Stimulated activated CD8-positive, alpha-beta memory T cell treated with anti-CD3 and anti-CD28 coated beads, Interleukin-12 subunit alpha, Interleukin-12 subunit beta, amount 100 ng/mL, for 24 hours (primary cell): ENCODE data around the gene CDH4.
"Not testable (repeated sequence)": the region's sequence is repeated elsewhere in the genome, so short reads cannot be mapped to it uniquely, and the experiment has no call there.

ENCODE experiments used
- DNase-seq: peaks from one replicate; pipeline ENCODE4 v3.0.0-alpha.2; 2020; ENCODE audit errors: extremely low read depth

Gene CDH4

GRCh38 chr20:61459705-61460104, 207.6 kb downstream of the CDH4 start:
- no peak for DNase-seq

- DNase-seq: no peak
Observed at GRCh38 chr20:61460261-61461052, 208.4 kb downstream of the CDH4 start.

GRCh38 chr20:61461461-61461860, 209.4 kb downstream of the CDH4 start:
- no peak for DNase-seq

- DNase-seq: no peak
Observed at GRCh38 chr20:61464307-61465303, 212.5 kb downstream of the CDH4 start.

- DNase-seq: no peak
Observed at GRCh38 chr20:61475729-61476128, 223.7 kb downstream of the CDH4 start.

GRCh38 chr20:61476956-61477355, 224.9 kb downstream of the CDH4 start:
- no peak for DNase-seq

GRCh38 chr20:61477451-61477861, 225.4 kb downstream of the CDH4 start:
- no peak for DNase-seq

- DNase-seq: no peak
Observed at GRCh38 chr20:61478094-61478493, 226.0 kb downstream of the CDH4 start.

GRCh38 chr20:61478611-61479305, 226.7 kb downstream of the CDH4 start:
- DNase-seq: no peak

GRCh38 chr20:61479433-61479832, 227.4 kb downstream of the CDH4 start:
- not testable (repeated sequence) for DNase-seq

- no peak for DNase-seq
Observed at GRCh38 chr20:61480158-61480825, 228.2 kb downstream of the CDH4 start.

GRCh38 chr20:61482056-61482887, 230.2 kb downstream of the CDH4 start:
- no peak for DNase-seq

GRCh38 chr20:61482901-61483300, 230.8 kb downstream of the CDH4 start:
- DNase-seq: no peak

GRCh38 chr20:61483336-61484067, 231.4 kb downstream of the CDH4 start:
- DNase-seq: no peak

- no peak for DNase-seq
Observed at GRCh38 chr20:61486198-61486597, 234.1 kb downstream of the CDH4 start.

- no peak for DNase-seq
Observed at GRCh38 chr20:61487346-61487996, 235.4 kb downstream of the CDH4 start.

- DNase-seq: no peak
Observed at GRCh38 chr20:61487997-61488371, 235.9 kb downstream of the CDH4 start.

GRCh38 chr20:61490721-61491120, 238.7 kb downstream of the CDH4 start:
- no peak for DNase-seq

- DNase-seq: no peak
Observed at GRCh38 chr20:61492065-61492464, 240.0 kb downstream of the CDH4 start.
